Epithelial cell of esophagus (primary cell): Measurements from ENCODE around the gene MB21D2.

Experiments
- DNase-seq: peaks from one replicate; pipeline ENCODE4 v3.0.0; 2010; ENCODE audit warnings: low read depth
- H3K4me3 ChIP-seq: 2 replicates; pipeline ENCODE4 v1.5.1; 2011; ENCODE audit warnings: mild to moderate bottlenecking, low read length, control low read depth
- CTCF ChIP-seq: IDR thresholded peaks from 2 replicates; pipeline ENCODE4 v1.5.1; 2011; ENCODE audit warnings: low read depth, mild to moderate bottlenecking, low read length, control low read depth, inconsistent platforms; ENCODE audit not compliant: insufficient read depth; ENCODE audit errors: missing control alignments

Gene MB21D2

GRCh38 chr3:192844486-192844765 lies 73.2 kb downstream of the MB21D2 start:
- DNase-seq = no peak
- H3K4me3 ChIP-seq = no peak overlapping the region
- TF ChIP-seq CTCF = no peak

GRCh38 chr3:192843723-192844485 lies 73.8 kb downstream of the MB21D2 start:
- no peak overlapping the region for H3K4me3 ChIP-seq
- DNase-seq = no peak

GRCh38 chr3:192843119-192843518 lies 74.5 kb downstream of the MB21D2 start:
- no peak overlapping the region for H3K4me3 ChIP-seq
- no peak for DNase-seq
- TF ChIP-seq CTCF = no peak

More at GRCh38 chr3:192843723-192844485, 73.8 kb downstream of the MB21D2 start:
- no peak for TF ChIP-seq CTCF

- H3K4me3 ChIP-seq = no peak overlapping the region
- no peak for TF ChIP-seq CTCF
- no peak for DNase-seq
These were observed 74.9 kb downstream of the MB21D2 start for GRCh38 chr3:192842711-192843110.

- no peak for DNase-seq
- no peak overlapping the region for H3K4me3 ChIP-seq
- no peak for TF ChIP-seq CTCF
These were observed 75.5 kb downstream of the MB21D2 start for GRCh38 chr3:192842138-192842537.

GRCh38 chr3:192841428-192841827 lies 76.2 kb downstream of the MB21D2 start:
- no peak for DNase-seq
- H3K4me3 ChIP-seq = no peak overlapping the region
- TF ChIP-seq CTCF = no peak
